ENCODE measurements around the gene NFS1.

The NFS1 gene

DNA sequence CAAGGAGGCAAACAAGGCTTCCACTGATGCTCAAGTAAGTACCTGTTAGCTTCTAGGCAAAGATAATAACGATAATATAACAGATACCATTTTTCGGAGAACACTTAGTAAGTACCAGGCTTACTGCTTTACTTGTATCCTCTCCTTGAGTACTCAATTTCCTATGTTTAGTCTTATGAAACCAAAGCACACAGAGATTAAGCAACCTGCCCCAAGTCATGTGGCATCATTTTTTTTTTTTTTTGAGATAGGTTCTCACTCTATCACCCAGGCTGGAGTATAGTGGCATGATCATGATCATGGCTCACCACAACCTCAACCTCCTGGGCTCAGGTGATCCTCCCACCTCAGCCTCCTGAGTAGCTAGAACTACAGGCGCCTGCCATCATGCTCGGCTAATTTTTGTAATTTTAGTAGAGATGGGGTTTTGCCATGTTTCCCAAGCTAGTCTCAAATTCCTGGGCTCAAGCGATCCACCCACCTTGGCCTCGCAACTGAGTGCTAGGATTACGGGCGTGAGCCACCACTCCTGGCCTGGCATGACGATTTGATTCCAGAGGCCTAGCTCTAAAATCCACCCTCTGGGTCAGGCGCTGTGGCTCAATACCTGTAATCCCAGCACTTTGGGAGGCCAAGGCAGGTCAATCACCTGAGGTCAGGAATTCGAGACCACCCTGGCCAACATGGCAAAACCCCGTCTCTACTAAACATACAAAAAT, 69.6 kb downstream of the NFS1 start:
- TF ChIP-seq, protein P1, sequence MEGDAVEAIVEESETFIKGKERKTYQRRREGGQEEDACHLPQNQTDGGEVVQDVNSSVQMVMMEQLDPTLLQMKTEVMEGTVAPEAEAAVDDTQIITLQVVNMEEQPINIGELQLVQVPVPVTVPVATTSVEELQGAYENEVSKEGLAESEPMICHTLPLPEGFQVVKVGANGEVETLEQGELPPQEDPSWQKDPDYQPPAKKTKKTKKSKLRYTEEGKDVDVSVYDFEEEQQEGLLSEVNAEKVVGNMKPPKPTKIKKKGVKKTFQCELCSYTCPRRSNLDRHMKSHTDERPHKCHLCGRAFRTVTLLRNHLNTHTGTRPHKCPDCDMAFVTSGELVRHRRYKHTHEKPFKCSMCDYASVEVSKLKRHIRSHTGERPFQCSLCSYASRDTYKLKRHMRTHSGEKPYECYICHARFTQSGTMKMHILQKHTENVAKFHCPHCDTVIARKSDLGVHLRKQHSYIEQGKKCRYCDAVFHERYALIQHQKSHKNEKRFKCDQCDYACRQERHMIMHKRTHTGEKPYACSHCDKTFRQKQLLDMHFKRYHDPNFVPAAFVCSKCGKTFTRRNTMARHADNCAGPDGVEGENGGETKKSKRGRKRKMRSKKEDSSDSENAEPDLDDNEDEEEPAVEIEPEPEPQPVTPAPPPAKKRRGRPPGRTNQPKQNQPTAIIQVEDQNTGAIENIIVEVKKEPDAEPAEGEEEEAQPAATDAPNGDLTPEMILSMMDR (IDR thresholded peaks at IDR 0.05; ENCODE audit: insufficient read depth, low read depth, low read length, missing control alignments) = no peak
- H3K4me3 ChIP-seq (ENCODE audit: low read depth, low read length) = no peak overlapping the region
- DNase-seq (ENCODE audit: low read depth) = no peak

DNA sequence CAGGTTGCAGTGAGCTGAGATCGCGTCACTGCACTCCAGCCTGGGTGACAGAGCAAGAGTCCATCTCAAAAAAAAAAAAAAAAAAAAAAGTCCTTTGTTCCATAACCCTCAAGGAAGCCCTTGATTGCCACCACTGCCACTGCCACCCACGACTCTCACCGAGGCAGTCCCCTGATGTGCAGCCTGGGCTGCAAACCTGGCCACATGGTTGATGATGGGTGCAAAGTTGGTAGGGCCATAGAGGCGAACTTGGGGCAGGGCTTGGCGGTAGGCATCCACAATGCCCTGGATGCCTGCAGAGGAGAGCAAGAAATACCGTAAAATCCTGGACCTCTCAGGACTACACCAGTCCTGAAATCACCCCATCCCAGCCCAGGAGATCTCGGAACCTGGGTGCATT, 72.0 kb downstream of the NFS1 start:
- TF ChIP-seq, protein P1 (IDR thresholded peaks at IDR 0.05; ENCODE audit: insufficient read depth, low read depth, low read length, missing control alignments) = no peak
- no peak for DNase-seq (ENCODE audit: low read depth)
- no peak overlapping the region for H3K4me3 ChIP-seq (ENCODE audit: low read depth, low read length)

DNA sequence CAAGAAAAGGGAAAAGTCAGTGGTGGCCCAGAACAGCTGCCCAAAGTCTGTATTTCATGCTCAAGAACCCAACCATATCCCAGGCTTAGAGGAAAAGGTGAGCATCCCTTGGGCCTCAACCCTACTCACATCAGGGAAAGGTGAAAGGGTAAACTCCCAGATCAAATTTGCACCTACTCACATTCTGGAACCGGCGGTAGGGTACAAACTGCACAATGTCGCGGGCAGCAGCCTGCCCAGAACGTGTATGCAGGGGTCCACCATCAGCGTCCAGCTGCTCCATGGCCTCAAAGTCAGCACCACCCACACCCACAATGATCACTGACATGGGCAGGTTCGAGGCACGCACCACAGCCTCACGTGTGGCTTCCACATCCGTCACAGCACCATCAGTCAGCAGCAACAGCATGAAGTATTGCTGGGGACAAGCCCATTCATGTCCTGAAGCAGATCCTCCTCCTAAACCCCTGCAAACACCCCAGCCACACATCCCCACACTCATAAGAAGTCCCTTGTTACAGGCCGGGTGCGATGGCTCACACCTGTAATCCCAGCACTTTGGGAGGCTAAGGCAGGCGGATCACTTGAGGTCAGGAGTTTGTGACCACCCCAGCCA, 72.7 kb downstream of the NFS1 start:
- TF ChIP-seq, protein P1 (IDR thresholded peaks at IDR 0.05; ENCODE audit: insufficient read depth, low read depth, low read length, missing control alignments) = no peak
- no peak for DNase-seq (ENCODE audit: low read depth)
- no peak overlapping the region for H3K4me3 ChIP-seq (ENCODE audit: low read depth, low read length)

DNA sequence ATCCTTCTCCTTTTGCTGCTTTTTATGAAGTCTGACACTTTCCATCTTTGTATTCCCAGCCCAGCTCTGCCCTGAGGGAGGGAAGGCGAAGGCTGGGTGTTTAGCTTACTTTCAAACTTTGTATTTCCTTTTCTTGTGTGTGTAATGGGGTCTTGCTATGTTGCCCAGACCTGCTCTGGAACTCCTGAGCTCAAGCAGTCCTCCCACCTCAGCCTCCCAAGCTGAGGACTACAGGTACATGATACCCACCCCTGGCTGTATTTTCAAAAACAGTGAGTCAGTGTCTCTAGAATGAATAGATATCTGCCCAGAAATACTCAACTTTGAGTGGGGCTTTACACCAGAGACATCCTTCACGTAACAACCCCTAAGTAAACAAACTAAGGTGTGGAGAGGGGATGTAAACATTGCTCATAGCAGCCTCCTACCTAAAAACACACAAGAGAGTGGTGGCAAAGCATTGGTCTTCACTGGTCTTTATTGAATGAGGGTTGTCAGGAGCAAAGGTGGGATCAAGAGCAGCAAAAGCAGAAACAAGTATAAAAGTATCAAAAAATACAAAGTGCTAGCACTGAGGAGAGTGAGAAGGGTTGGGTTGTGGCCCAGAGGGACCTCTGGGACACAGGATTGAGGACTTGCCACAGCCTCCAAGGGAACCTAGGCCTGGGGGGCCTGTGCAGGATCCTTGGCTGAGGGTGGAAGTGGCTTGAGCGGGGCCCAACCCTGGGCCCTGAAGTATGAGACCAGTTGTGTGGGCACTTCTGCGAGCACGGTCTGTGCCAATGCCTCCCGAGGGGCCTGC, 73.4 kb downstream of the NFS1 start:
- no peak overlapping the region for H3K4me3 ChIP-seq (ENCODE audit: low read depth, low read length)
- no peak for DNase-seq (ENCODE audit: low read depth)
- TF ChIP-seq, protein P1 (IDR thresholded peaks at IDR 0.05; ENCODE audit: insufficient read depth, low read depth, low read length, missing control alignments) = no peak

DNA sequence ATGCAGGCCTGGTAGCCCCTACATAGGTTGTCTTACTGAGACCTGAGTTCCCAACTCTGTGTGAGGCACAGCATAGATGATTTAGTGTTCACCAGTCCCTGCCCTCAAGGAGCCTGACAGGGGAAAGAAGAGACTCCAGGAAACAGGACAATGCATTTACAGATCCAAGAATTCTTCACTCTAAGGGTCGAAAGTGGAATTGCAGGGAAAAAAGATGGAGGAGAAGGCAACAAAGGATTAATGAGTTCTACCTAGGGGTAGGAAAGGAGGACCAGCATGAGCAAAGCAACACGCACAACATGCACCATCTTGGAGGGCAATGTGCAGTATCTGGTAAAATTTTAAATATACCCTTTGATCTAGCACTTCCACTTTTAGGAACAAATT, 77.6 kb downstream of the NFS1 start:
- no peak for DNase-seq (ENCODE audit: low read depth)
- H3K4me3 ChIP-seq (ENCODE audit: low read depth, low read length) = no peak overlapping the region

DNA sequence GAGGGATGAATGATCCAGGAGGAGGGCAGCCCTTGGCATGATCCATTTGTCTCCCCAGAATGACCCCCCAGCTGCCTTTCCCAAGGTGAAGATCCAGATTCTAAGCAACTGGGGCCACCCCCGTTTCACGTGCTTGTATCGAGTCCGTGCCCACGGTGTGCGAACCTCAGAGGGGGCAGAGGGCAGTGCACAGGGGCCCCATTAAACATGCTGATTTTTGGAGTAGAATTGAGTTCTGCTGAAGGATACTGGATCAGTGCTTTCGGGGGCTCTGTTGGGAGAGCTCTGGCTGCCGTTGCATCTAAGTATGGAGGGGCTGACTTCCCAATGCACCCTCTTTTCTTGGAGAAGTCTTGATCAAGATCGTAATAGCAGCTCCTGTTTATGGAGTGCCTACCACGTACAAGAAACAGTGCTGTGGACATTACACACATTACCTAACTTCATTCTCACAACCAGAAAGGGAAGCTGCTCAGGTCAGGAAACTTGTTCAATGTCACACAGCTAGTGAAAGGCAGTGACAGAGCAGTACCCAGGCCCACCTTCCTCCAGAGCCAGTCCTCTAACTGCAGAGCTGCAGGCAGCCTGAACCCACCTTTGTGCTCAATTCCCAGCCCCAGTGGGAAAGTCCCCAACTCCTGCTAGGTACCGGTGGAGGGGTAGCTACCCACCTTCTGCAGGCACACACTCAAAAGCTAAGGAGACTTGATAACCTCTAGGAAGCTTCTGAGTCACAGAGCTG, 78.2 kb downstream of the NFS1 start:
- TF ChIP-seq, protein P1 (IDR thresholded peaks at IDR 0.05; ENCODE audit: insufficient read depth, low read depth, low read length, missing control alignments) = no peak
- no peak for DNase-seq (ENCODE audit: low read depth)

More for the DNA sequence above, 77.6 kb downstream of the NFS1 start:
- TF ChIP-seq, protein P1 (IDR thresholded peaks at IDR 0.05; ENCODE audit: insufficient read depth, low read depth, low read length, missing control alignments) = no peak

More for the DNA sequence above, 78.2 kb downstream of the NFS1 start:
- H3K4me3 ChIP-seq (ENCODE audit: low read depth, low read length) = no peak overlapping the region
